Measurements from ENCODE around the gene GOSR1.
"Not testable (repeated sequence)": the region's sequence is repeated elsewhere in the genome, so short reads cannot be mapped to it uniquely, and the experiment has no call there.

The GOSR1 gene

GRCh38 chr17:30575648-30576325, 98.6 kb downstream of the GOSR1 start:
- DNase-seq (ENCODE audit: low read depth in 2 of 2): not testable (repeated sequence)

- DNase-seq (ENCODE audit: low read depth in 2 of 2): no peak
These were observed 99.2 kb downstream of the GOSR1 start for GRCh38 chr17:30576326-30576861.

All from stimulated activated CD8-positive, alpha-beta memory T cell treated with anti-CD3 and anti-CD28 coated beads, Interleukin-2, amount 100 ng/mL, for 1 hour (primary cell).